HCEC 1CT (cell line): Measurements from ENCODE around the gene UBA6.
A peak's percentile ranks its signal among the peaks of the same experiment; 100 is the strongest.
"Not testable (repeated sequence)": the region's sequence is repeated elsewhere in the genome, so short reads cannot be mapped to it uniquely, and the experiment has no call there.

Experiments
- DNase-seq: peaks from one replicate; pipeline ENCODE4 v3.0.0-alpha.2; 2017

Gene UBA6

GRCh38 chr4:67713529-67714247, 12.7 kb upstream of the UBA6 start:
- peak; percentile 49 for DNase-seq

- no peak for DNase-seq
Measured at GRCh38 chr4:67712650-67713528, 11.9 kb upstream of the UBA6 start.

- no peak for DNase-seq
Measured at GRCh38 chr4:67712000-67712625, 11.2 kb upstream of the UBA6 start.

GRCh38 chr4:67706682-67707081, 5.7 kb upstream of the UBA6 start:
- DNase-seq: not testable (repeated sequence)

GRCh38 chr4:67704843-67705242, 3.9 kb upstream of the UBA6 start:
- DNase-seq: no peak

GRCh38 chr4:67702166-67702565, 1.2 kb upstream of the UBA6 start:
- no peak for DNase-seq

GRCh38 chr4:67701517-67701850, 529 bp upstream of the UBA6 start:
- no peak for DNase-seq

GRCh38 chr4:67700116-67700737, 728 bp downstream of the UBA6 start:
- no peak for DNase-seq

GRCh38 chr4:67699603-67700002, 1.4 kb downstream of the UBA6 start:
- no peak for DNase-seq

GRCh38 chr4:67697860-67698687, 2.9 kb downstream of the UBA6 start:
- no peak for DNase-seq

- DNase-seq: no peak
Measured at GRCh38 chr4:67696061-67696460, 4.9 kb downstream of the UBA6 start.

GRCh38 chr4:67694662-67695061, 6.3 kb downstream of the UBA6 start:
- no peak for DNase-seq

GRCh38 chr4:67691328-67691727, 9.6 kb downstream of the UBA6 start:
- DNase-seq: no peak

GRCh38 chr4:67687636-67688035, 13.3 kb downstream of the UBA6 start:
- no peak for DNase-seq

- DNase-seq: no peak
Measured at GRCh38 chr4:67685532-67685859, 15.5 kb downstream of the UBA6 start.

GRCh38 chr4:67684839-67685531, 16.0 kb downstream of the UBA6 start:
- DNase-seq: peak; percentile 37

- no peak for DNase-seq
Measured at GRCh38 chr4:67682266-67682665, 18.7 kb downstream of the UBA6 start.

GRCh38 chr4:67680581-67681222, 20.3 kb downstream of the UBA6 start:
- DNase-seq: peak; percentile 67

GRCh38 chr4:67678612-67679011, 22.3 kb downstream of the UBA6 start:
- no peak for DNase-seq

- DNase-seq: no peak
Measured at GRCh38 chr4:67674098-67674497, 26.9 kb downstream of the UBA6 start.

- DNase-seq: no peak
Measured at GRCh38 chr4:67668315-67668714, 32.6 kb downstream of the UBA6 start.

GRCh38 chr4:67660418-67660817, 40.5 kb downstream of the UBA6 start:
- DNase-seq: no peak
